HuH-7.5 (cell line): ENCODE measurements around the gene ATXN7L1.
A peak's percentile ranks its signal among the peaks of the same experiment; 100 is the strongest.
"Not testable (repeated sequence)": the region's sequence is repeated elsewhere in the genome, so short reads cannot be mapped to it uniquely, and the experiment has no call there.

Source experiments
- DNase-seq: peaks from one replicate; pipeline ENCODE4 v3.0.0; 2011; ENCODE audit warnings: low spot score

Gene ATXN7L1

GRCh38 chr7:105892387-105892786 is 16.0 kb upstream of the ATXN7L1 start:
- DNase-seq, result no peak

GRCh38 chr7:105890290-105890997 is 14.0 kb upstream of the ATXN7L1 start:
- no peak for DNase-seq

GRCh38 chr7:105887569-105888189 is 11.3 kb upstream of the ATXN7L1 start:
- no peak for DNase-seq

- DNase-seq, result no peak
These were observed 10.4 kb upstream of the ATXN7L1 start for GRCh38 chr7:105886776-105887175.

- no peak for DNase-seq
These were observed 9.2 kb upstream of the ATXN7L1 start for GRCh38 chr7:105885387-105886111.

- not testable (repeated sequence) for DNase-seq
These were observed 6.8 kb upstream of the ATXN7L1 start for GRCh38 chr7:105883179-105883578.

GRCh38 chr7:105881439-105881838 is 5.0 kb upstream of the ATXN7L1 start:
- DNase-seq, result no peak

GRCh38 chr7:105880571-105881330 is 4.4 kb upstream of the ATXN7L1 start:
- DNase-seq, result no peak

GRCh38 chr7:105879782-105880181 is 3.4 kb upstream of the ATXN7L1 start:
- no peak for DNase-seq

GRCh38 chr7:105878746-105879605 is 2.6 kb upstream of the ATXN7L1 start:
- no peak for DNase-seq

- DNase-seq, result no peak
These were observed 1.3 kb upstream of the ATXN7L1 start for GRCh38 chr7:105877736-105878135.

- DNase-seq, result peak; percentile 75
These were observed 684 bp upstream of the ATXN7L1 start for GRCh38 chr7:105876964-105877601.

GRCh38 chr7:105875505-105875904 is 894 bp downstream of the ATXN7L1 start:
- no peak for DNase-seq

GRCh38 chr7:105874055-105874454 is 2.3 kb downstream of the ATXN7L1 start:
- DNase-seq, result no peak

- no peak for DNase-seq
These were observed 3.9 kb downstream of the ATXN7L1 start for GRCh38 chr7:105872491-105872890.

- DNase-seq, result no peak
These were observed 5.3 kb downstream of the ATXN7L1 start for GRCh38 chr7:105871142-105871541.

GRCh38 chr7:105866102-105866801 is 10.1 kb downstream of the ATXN7L1 start:
- no peak for DNase-seq

- no peak for DNase-seq
These were observed 12.5 kb downstream of the ATXN7L1 start for GRCh38 chr7:105863876-105864275.

GRCh38 chr7:105862770-105863169 is 13.6 kb downstream of the ATXN7L1 start:
- no peak for DNase-seq

GRCh38 chr7:105862276-105862675 is 14.1 kb downstream of the ATXN7L1 start:
- no peak for DNase-seq
